ENCODE results near the gene LCE1C. TPM values are rescaled to one million over a fixed set of nuclear protein-coding genes. Genes with fewer than 3 reads are reported as not detected.

Gene LCE1C
- total RNA-seq, 2 donors from 2014 or later, result not detected

- H3K36me3 ChIP-seq (replicated peaks in 1 of 2; ENCODE audit: insufficient read depth in 1 of 2, low read depth in 2 of 2), result no peaks in the 10 kb centered on the region
- no peak overlapping the region for H3K4me3 ChIP-seq
- WGBS, 2 donors, result 54 to 59% methylated on average over 4 of the region's 4 CpGs
- DNase-seq, result no peak
- intact Hi-C loops (cut with DNase I), result no loop called here
- H3K4me1 ChIP-seq, result no peaks in the 10 kb centered on the region
- no peak for TF ChIP-seq CTCF (IDR thresholded peaks at IDR 0.05)
- TF ChIP-seq POLR2A (IDR thresholded peaks at IDR 0.05), result no peak
- no peak for ATAC-seq
- no peak overlapping the region for H3K27ac ChIP-seq
- no peaks in the 10 kb centered on the region for H3K9me3 ChIP-seq
- H3K27me3 ChIP-seq, result no peaks in the 10 kb centered on the region
Measured at GRCh38 chr1:152758636-152759035, 47.8 kb downstream of the LCE1C start.

- ATAC-seq, result no peak
- Histone ChIP-seq H3K9me3 (no peaks in the 10 kb centered on the region), H3K36me3 (replicated peaks in 1 of 2; ENCODE audit: insufficient read depth in 1 of 2, low read depth in 2 of 2) (no peaks in the 10 kb centered on the region)
Measured at GRCh38 chr1:152757747-152758146, 48.7 kb downstream of the LCE1C start, which contains the start of gene KPRP. Gene KPRP, plus strand, starts transcription at chr1:152758025. Its CDS starts 1,564 bp downstream, at chr1:152759589.

GRCh38 chr1:152756872-152757271 is 49.6 kb downstream of the LCE1C start:
- Histone ChIP-seq H3K27me3 (no peaks in the 10 kb centered on the region), H3K4me1 (no peaks in the 10 kb centered on the region), H3K27ac (no peak overlapping the region), H3K9me3 (no peaks in the 10 kb centered on the region), H3K4me3 (no peak overlapping the region), H3K36me3 (replicated peaks in 1 of 2; ENCODE audit: insufficient read depth in 1 of 2, low read depth in 2 of 2) (no peaks in the 10 kb centered on the region)
- DNase-seq, result no peak
- intact Hi-C loops (cut with DNase I), result no loop called here
- TF ChIP-seq CTCF (IDR thresholded peaks at IDR 0.05) (no peak), POLR2A (IDR thresholded peaks at IDR 0.05) (no peak)
- WGBS, 2 donors, result 50 to 60% methylated on average over 2 of the region's 2 CpGs
- no peak for ATAC-seq

More at GRCh38 chr1:152757747-152758146, 48.7 kb downstream of the LCE1C start, which contains the start of gene KPRP:
- Histone ChIP-seq H3K27ac (no peak within 1 kb of the TSS), H3K27me3 (no peaks in the 10 kb centered on the region), H3K4me1 (no peaks in the 10 kb centered on the region), H3K4me3 (no peak within 1 kb of the TSS)
- DNase-seq, result no peak
- intact Hi-C loops (cut with DNase I), result no loop called here
- no peak for TF ChIP-seq POLR2A (IDR thresholded peaks at IDR 0.05)
- no peak for TF ChIP-seq CTCF (IDR thresholded peaks at IDR 0.05)
- 50 to 60% methylated on average over 6 of the region's 6 CpGs for WGBS, 2 donors

Other genes starting within 250 kb of the LCE1C start
- not detected for gene LCE3E, start 239.9 kb downstream of the LCE1C start, total RNA-seq
- not detected for gene LCE3D, start 226.1 kb downstream of the LCE1C start, total RNA-seq
- gene LCE3C, start 206.4 kb downstream of the LCE1C start, total RNA-seq, result not detected
- gene LCE3B, start 192.8 kb downstream of the LCE1C start, total RNA-seq, result not detected
- not detected for gene LCE3A, start 183.5 kb downstream of the LCE1C start, total RNA-seq
- gene LCE2D, start 143.3 kb downstream of the LCE1C start, total RNA-seq, result not detected
- not detected for gene LCE2C, start 131.4 kb downstream of the LCE1C start, total RNA-seq
- gene LCE2B, start 120.5 kb downstream of the LCE1C start, total RNA-seq, result not detected
- gene LCE2A, start 108.3 kb downstream of the LCE1C start, total RNA-seq, result not detected
- not detected for gene LCE4A, start 98.5 kb downstream of the LCE1C start, total RNA-seq
- gene KPRP, start 48.6 kb downstream of the LCE1C start, total RNA-seq, result not detected
- gene LCE1F, start 31.5 kb downstream of the LCE1C start, total RNA-seq, result not detected
- not detected for gene LCE1E, start 20.4 kb downstream of the LCE1C start, total RNA-seq
- not detected for gene LCE1D, start 9.9 kb downstream of the LCE1C start, total RNA-seq
- gene LCE1B, start 5.3 kb upstream of the LCE1C start, total RNA-seq, result not detected
- not detected for gene LCE1A, start 20.8 kb upstream of the LCE1C start, total RNA-seq
- gene LCE6A, start 36.2 kb upstream of the LCE1C start, total RNA-seq, result not detected
- not detected for gene LCE7A, start 53.3 kb upstream of the LCE1C start, total RNA-seq
- gene SMCP, start 71.7 kb upstream of the LCE1C start, total RNA-seq, result not detected
- gene IVL, start 101.9 kb upstream of the LCE1C start, total RNA-seq, result not detected
- not detected for gene SPRR5, start 140.6 kb upstream of the LCE1C start, total RNA-seq
- not detected for gene SPRR4, start 164.0 kb upstream of the LCE1C start, total RNA-seq
- not detected for gene SPRR1A, start 177.4 kb upstream of the LCE1C start, total RNA-seq
- gene SPRR3, start 195.1 kb upstream of the LCE1C start, total RNA-seq, result not detected
- gene SPRR1B, start 224.6 kb upstream of the LCE1C start, total RNA-seq, result not detected
- not detected for gene SPRR2D, start 234.5 kb upstream of the LCE1C start, total RNA-seq

Data from body of pancreas (tissue), 4 donors.